Activated T-cell treated with anti-CD3 and anti-CD28 coated beads, Interleukin-2, amount 50 U/mL, for 72 hours (primary cell): ENCODE data around the gene HIP1. TPM values are rescaled to one million over a fixed set of nuclear protein-coding genes. Genes with fewer than 3 reads are reported as not detected.
"Not testable (repeated sequence)": the region's sequence is repeated elsewhere in the genome, so short reads cannot be mapped to it uniquely, and the experiment has no call there.

Experiments
- ATAC-seq, 2 donors: fragments of 150-1000 bp; cut with Tn5 transposase; replicated peaks in 1 of 2; 2 replicates each; pipeline ENCODE4 v1.10.0; 2021; ENCODE audit warnings: moderate library complexity in 2 of 2, mild to moderate bottlenecking in 1 of 2
- DNase-seq, 2 donors: peaks; one replicate each; pipeline ENCODE4 v3.0.0; 2021 to 2022; ENCODE audit warnings: mixed read lengths in 1 of 2
- H3K27ac Mint-ChIP-seq: one replicate; pipeline ENCODE4 v1.8.0; 2022; ENCODE audit warnings: mild to moderate bottlenecking, moderate library complexity, mixed read lengths
- H3K27me3 Mint-ChIP-seq: one replicate; pipeline ENCODE4 v1.8.0; 2022; ENCODE audit warnings: low read depth, mixed read lengths
- H3K36me3 Mint-ChIP-seq, 2 donors: one replicate each; pipeline ENCODE4 v1.8.0; 2022; ENCODE audit warnings: mixed read lengths in 2 of 2, mild to moderate bottlenecking in 1 of 2; ENCODE audit not compliant: insufficient read depth in 2 of 2
- H3K4me1 Mint-ChIP-seq: one replicate; pipeline ENCODE4 v1.8.0; 2022; ENCODE audit warnings: low read depth, mixed read lengths
- H3K4me3 Mint-ChIP-seq, 2 donors: one replicate each; pipeline ENCODE4 v1.8.0; 2022; ENCODE audit warnings: mild to moderate bottlenecking in 2 of 2, mixed read lengths in 2 of 2, moderate library complexity in 2 of 2
- H3K9me3 Mint-ChIP-seq, 2 donors: one replicate each; pipeline ENCODE4 v1.8.0; 2022; ENCODE audit warnings: mixed read lengths in 2 of 2
- total RNA-seq, 2 donors: library from RNA; stranded (reverse); gene quantifications; one replicate each; pipeline ENCODE4 v1.2.3, GENCODE V29; 2022

HIP1 gene
- total RNA-seq, 2 donors from 2014 or later: 10.9 to 11.4 TPM

GRCh38 chr7:75616421-75617167 is 122.1 kb downstream of the HIP1 start:
- Mint-ChIP-seq H3K36me3 (no peaks in the 10 kb centered on the region), H3K4me1 (peaks cover 18% of the 10 kb centered on the region), H3K4me3 (no peak overlapping the region), H3K27me3 (no peaks in the 10 kb centered on the region), H3K27ac (no peak overlapping the region), H3K9me3 (no peaks in the 10 kb centered on the region)
- DNase-seq: no peak
- ATAC-seq: no peak

GRCh38 chr7:75614401-75614800 is 124.3 kb downstream of the HIP1 start:
- H3K27me3 Mint-ChIP-seq: no peaks in the 10 kb centered on the region
- H3K4me1 Mint-ChIP-seq: peaks cover 18% of the 10 kb centered on the region
- no peak overlapping the region for H3K4me3 Mint-ChIP-seq
- ATAC-seq (no peak), DNase-seq (no peak)
- H3K27ac Mint-ChIP-seq: no peak overlapping the region
- no peaks in the 10 kb centered on the region for H3K9me3 Mint-ChIP-seq
- H3K36me3 Mint-ChIP-seq: no peaks in the 10 kb centered on the region

- no peaks in the 10 kb centered on the region for H3K27me3 Mint-ChIP-seq
- DNase-seq (no peak), ATAC-seq (no peak)
- no peaks in the 10 kb centered on the region for H3K36me3 Mint-ChIP-seq
- H3K4me1 Mint-ChIP-seq: peaks cover 11% of the 10 kb centered on the region
- no peaks in the 10 kb centered on the region for H3K9me3 Mint-ChIP-seq
- no peak overlapping the region for H3K4me3 Mint-ChIP-seq
- no peak overlapping the region for H3K27ac Mint-ChIP-seq
Observed at GRCh38 chr7:75613351-75613750, 125.4 kb downstream of the HIP1 start.

GRCh38 chr7:75611557-75612178 is 127.1 kb downstream of the HIP1 start:
- no peak overlapping the region for H3K27ac Mint-ChIP-seq
- no peaks in the 10 kb centered on the region for H3K9me3 Mint-ChIP-seq
- no peaks in the 10 kb centered on the region for H3K27me3 Mint-ChIP-seq
- no peak overlapping the region for H3K4me3 Mint-ChIP-seq
- DNase-seq: no peak
- ATAC-seq: no peak
- H3K4me1 Mint-ChIP-seq: no peaks in the 10 kb centered on the region
- no peaks in the 10 kb centered on the region for H3K36me3 Mint-ChIP-seq

- not testable (repeated sequence) for H3K36me3 Mint-ChIP-seq, H3K27me3 Mint-ChIP-seq, H3K4me3 Mint-ChIP-seq, DNase-seq, H3K9me3 Mint-ChIP-seq, H3K4me1 Mint-ChIP-seq, ATAC-seq
- H3K27ac Mint-ChIP-seq: peak overlapping the region; percentile 86
Observed at GRCh38 chr7:75609416-75609815, 129.3 kb downstream of the HIP1 start.

- Mint-ChIP-seq H3K4me3 (no peak overlapping the region), H3K4me1 (no peaks in the 10 kb centered on the region), H3K9me3 (no peaks in the 10 kb centered on the region), H3K27me3 (no peaks in the 10 kb centered on the region), H3K27ac (no peak overlapping the region), H3K36me3 (no peaks in the 10 kb centered on the region)
- DNase-seq: no peak
- ATAC-seq: no peak
Observed at GRCh38 chr7:75608451-75609122, 130.2 kb downstream of the HIP1 start.

- no peak overlapping the region for H3K27ac Mint-ChIP-seq
- ATAC-seq: no peak
- H3K36me3 Mint-ChIP-seq: no peaks in the 10 kb centered on the region
- no peaks in the 10 kb centered on the region for H3K4me1 Mint-ChIP-seq
- H3K9me3 Mint-ChIP-seq: no peaks in the 10 kb centered on the region
- no peaks in the 10 kb centered on the region for H3K27me3 Mint-ChIP-seq
- no peak for DNase-seq
- no peak overlapping the region for H3K4me3 Mint-ChIP-seq
Observed at GRCh38 chr7:75604408-75604807, 134.3 kb downstream of the HIP1 start.

- H3K4me1 Mint-ChIP-seq, H3K36me3 Mint-ChIP-seq, H3K4me3 Mint-ChIP-seq, H3K9me3 Mint-ChIP-seq, H3K27me3 Mint-ChIP-seq, H3K27ac Mint-ChIP-seq, ATAC-seq, DNase-seq: not testable (repeated sequence)
Observed at GRCh38 chr7:75602831-75603230, 135.9 kb downstream of the HIP1 start.

GRCh38 chr7:75601539-75601938 is 137.2 kb downstream of the HIP1 start:
- Mint-ChIP-seq H3K4me1 (peaks cover 13% of the 10 kb centered on the region), H3K27ac (no peak overlapping the region), H3K9me3 (no peaks in the 10 kb centered on the region), H3K36me3 (no peaks in the 10 kb centered on the region), H3K4me3 (no peak overlapping the region), H3K27me3 (no peaks in the 10 kb centered on the region)
- ATAC-seq: no peak
- no peak for DNase-seq

- not testable (repeated sequence) for ATAC-seq, H3K27me3 Mint-ChIP-seq, H3K9me3 Mint-ChIP-seq, DNase-seq, H3K27ac Mint-ChIP-seq, H3K36me3 Mint-ChIP-seq, H3K4me3 Mint-ChIP-seq
- peaks cover 17% of the 10 kb centered on the region for H3K4me1 Mint-ChIP-seq
Observed at GRCh38 chr7:75600748-75601147, 138.0 kb downstream of the HIP1 start.

GRCh38 chr7:75599244-75599781 is 139.4 kb downstream of the HIP1 start:
- H3K27ac Mint-ChIP-seq: no peak overlapping the region
- ATAC-seq (no peak), DNase-seq (no peak)
- peaks cover 30% of the 10 kb centered on the region for H3K4me1 Mint-ChIP-seq
- H3K36me3 Mint-ChIP-seq: no peaks in the 10 kb centered on the region
- H3K9me3 Mint-ChIP-seq: no peaks in the 10 kb centered on the region
- H3K4me3 Mint-ChIP-seq: no peak overlapping the region
- H3K27me3 Mint-ChIP-seq: no peaks in the 10 kb centered on the region

- peak; percentile 70 to 72 for ATAC-seq
Observed at GRCh38 chr7:75596727-75597614, 141.8 kb downstream of the HIP1 start.

More at GRCh38 chr7:75596727-75597614, 141.8 kb downstream of the HIP1 start:
- peak overlapping the region; percentile 61 for H3K27ac Mint-ChIP-seq
- no peaks in the 10 kb centered on the region for H3K9me3 Mint-ChIP-seq
- H3K27me3 Mint-ChIP-seq: no peaks in the 10 kb centered on the region
- no peaks in the 10 kb centered on the region for H3K36me3 Mint-ChIP-seq
- DNase-seq: peak; percentile 35 to 44
- H3K4me3 Mint-ChIP-seq: peak overlapping the region; percentile 54 to 61
- H3K4me1 Mint-ChIP-seq: peaks cover 39% of the 10 kb centered on the region
